ENCODE measurements around the gene MRPL14. TPM values are rescaled to one million over a fixed set of nuclear protein-coding genes. Genes with fewer than 3 reads are reported as not detected.

MRPL14 gene
- total RNA-seq, 2 donors from 2014 or later = 26.4 to 33.5 TPM

DNA sequence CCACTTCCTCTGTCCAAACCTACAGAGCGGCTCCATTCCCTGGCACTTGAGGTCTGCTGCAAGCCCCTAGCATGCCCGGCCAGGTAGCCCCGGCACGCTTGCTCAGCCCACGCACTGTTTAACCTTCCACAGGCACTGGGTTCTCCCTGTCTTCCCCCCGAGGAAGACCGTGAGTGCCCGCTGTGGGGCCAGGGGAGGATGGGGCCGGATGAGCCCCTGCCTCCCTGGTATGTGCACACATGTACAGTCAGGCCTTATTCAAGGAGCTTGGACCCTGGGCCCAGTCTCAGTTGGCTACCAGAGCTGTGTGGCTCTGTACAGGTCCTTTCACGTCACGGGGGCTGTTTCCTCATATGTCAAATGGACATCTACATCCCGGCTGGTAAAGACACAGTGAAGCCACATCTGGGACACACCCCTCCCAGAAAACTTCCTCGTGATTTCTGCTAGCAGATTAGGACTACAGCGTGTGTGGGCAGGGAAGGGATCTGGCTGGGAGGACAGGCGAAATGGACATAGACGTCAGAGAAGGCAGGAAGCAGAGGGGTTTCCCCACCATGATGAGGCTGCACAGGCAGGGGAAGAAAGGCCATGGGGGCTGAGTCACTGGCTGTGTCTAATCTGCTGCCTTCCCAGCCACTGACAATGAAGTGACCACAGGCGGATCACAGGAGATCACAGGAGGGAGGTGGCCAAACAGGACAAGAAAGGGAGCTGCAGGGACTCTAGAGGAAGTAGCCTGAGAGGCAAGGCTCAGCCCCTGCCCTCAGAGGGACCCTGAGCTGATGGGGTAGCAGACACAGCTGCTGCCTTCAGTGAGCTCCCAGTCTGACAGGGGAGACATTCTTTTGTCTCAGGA, 62.9 kb downstream of the MRPL14 start:
- intact Hi-C loops (cut with DNase I) = no loop called here
- DNase-seq (ENCODE audit: low spot score) = peak; percentile 95

DNA sequence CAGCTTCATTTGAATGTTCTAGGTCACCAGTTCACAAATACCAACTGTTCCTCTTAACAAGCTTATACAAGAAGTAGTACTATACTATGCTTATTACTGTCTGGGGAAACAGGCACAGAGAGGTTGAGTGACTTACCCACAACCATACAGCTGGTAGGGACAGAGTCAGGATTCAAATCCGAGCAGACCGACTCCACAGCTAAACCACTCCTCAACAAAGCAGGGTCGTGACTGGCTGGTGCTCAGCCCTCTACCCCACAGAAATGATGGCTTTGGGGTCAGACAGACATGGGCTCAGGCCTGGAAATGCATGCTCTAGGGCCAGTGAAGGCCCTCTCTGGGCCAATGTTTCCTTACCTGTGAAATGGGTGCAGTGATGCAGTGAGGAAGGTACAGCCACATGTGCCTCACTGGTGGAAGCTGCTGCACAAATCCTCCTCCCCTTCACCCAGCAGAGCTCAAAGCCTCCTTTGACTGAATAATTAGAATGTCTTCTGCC, 63.6 kb downstream of the MRPL14 start:
- no peak for DNase-seq (ENCODE audit: low spot score)
- intact Hi-C loops (cut with DNase I) = no loop called here

Other genes starting within 250 kb of the MRPL14 start
- 10 to 100 TPM; 23.7 to 28.1 TPM for gene TMEM63B, start 102 bp upstream of the MRPL14 start, total RNA-seq
- gene CAPN11, start 31.4 kb upstream of the MRPL14 start, total RNA-seq = 1 to 10 TPM in 1 of 2 donors, under 1 TPM in 1; 0.24 to 1.5 TPM
- 1 to 10 TPM in 1 of 2 donors, not detected in 1; 1.5 TPM for gene MYMX, start 89.5 kb upstream of the MRPL14 start, total RNA-seq
- 10 to 100 TPM; 76.5 to 80.0 TPM for gene SLC29A1, start 96.1 kb upstream of the MRPL14 start, total RNA-seq
- gene HSP90AB1, start 119.6 kb upstream of the MRPL14 start, total RNA-seq = 100 to 1,000 TPM; 414 to 463 TPM
- gene SLC35B2, start 130.1 kb upstream of the MRPL14 start, total RNA-seq = 10 to 100 TPM; 23.1 to 28.9 TPM
- 1 to 10 TPM; 4.5 to 6.7 TPM for gene NFKBIE, start 138.1 kb upstream of the MRPL14 start, total RNA-seq
- gene TMEM151B, start 143.0 kb upstream of the MRPL14 start, total RNA-seq = not detected
- gene AARS2, start 185.9 kb upstream of the MRPL14 start, total RNA-seq = 1 to 10 TPM; 5.9 to 7.7 TPM
- not detected for gene SPATS1, start 215.2 kb upstream of the MRPL14 start, total RNA-seq